ENCODE results near the gene OVOL3. TPM values are rescaled to one million over a fixed set of nuclear protein-coding genes. Genes with fewer than 3 reads are reported as not detected.

OVOL3 gene
- total RNA-seq, 1 donor = not detected

- H3K4me3 ChIP-seq (ENCODE audit: low read depth, low read length) = no peak overlapping the region
- no peak for TF ChIP-seq CTCF (IDR thresholded peaks at IDR 0.05; ENCODE audit: insufficient read depth, low read length)
- DNase-seq (ENCODE audit: low read depth) = no peak
Observed at GRCh38 chr19:36079389-36079945, 31.5 kb upstream of the OVOL3 start.

- no peak for TF ChIP-seq CTCF (IDR thresholded peaks at IDR 0.05; ENCODE audit: insufficient read depth, low read length)
- DNase-seq (ENCODE audit: low read depth) = peak; percentile 9
- H3K4me3 ChIP-seq (ENCODE audit: low read depth, low read length) = no peak overlapping the region
Observed at GRCh38 chr19:36081385-36081784, 29.6 kb upstream of the OVOL3 start.

GRCh38 chr19:36081894-36082293 lies 29.0 kb upstream of the OVOL3 start:
- peak; percentile 40 for DNase-seq (ENCODE audit: low read depth)
- H3K4me3 ChIP-seq (ENCODE audit: low read depth, low read length) = no peak overlapping the region
- TF ChIP-seq CTCF (IDR thresholded peaks at IDR 0.05; ENCODE audit: insufficient read depth, low read length) = no peak

- no peak for DNase-seq (ENCODE audit: low read depth)
- H3K4me3 ChIP-seq (ENCODE audit: low read depth, low read length) = no peak overlapping the region
- no peak for TF ChIP-seq CTCF (IDR thresholded peaks at IDR 0.05; ENCODE audit: insufficient read depth, low read length)
Observed at GRCh38 chr19:36082916-36083315, 28.0 kb upstream of the OVOL3 start.

- TF ChIP-seq CTCF (IDR thresholded peaks at IDR 0.05; ENCODE audit: insufficient read depth, low read length) = no peak
- H3K4me3 ChIP-seq (ENCODE audit: low read depth, low read length) = no peak overlapping the region
- no peak for DNase-seq (ENCODE audit: low read depth)
Observed at GRCh38 chr19:36084231-36085009, 26.5 kb upstream of the OVOL3 start.

- H3K4me3 ChIP-seq (ENCODE audit: low read depth, low read length) = no peak overlapping the region
- no peak for DNase-seq (ENCODE audit: low read depth)
- no peak for TF ChIP-seq CTCF (IDR thresholded peaks at IDR 0.05; ENCODE audit: insufficient read depth, low read length)
Observed at GRCh38 chr19:36086326-36086725, 24.6 kb upstream of the OVOL3 start.

Measured in fibroblast of the aortic adventitia (primary cell).